SKM-1 (cell line): ENCODE data around the gene VPS37C.
"Not testable (repeated sequence)": the region's sequence is repeated elsewhere in the genome, so short reads cannot be mapped to it uniquely, and the experiment has no call there.

Source experiments
- DNase-seq: peaks from one replicate; lab custom pipeline; 2025; ENCODE audit not compliant: unreplicated experiment; lab: John Stamatoyannopoulos, UW

VPS37C gene

DNA sequence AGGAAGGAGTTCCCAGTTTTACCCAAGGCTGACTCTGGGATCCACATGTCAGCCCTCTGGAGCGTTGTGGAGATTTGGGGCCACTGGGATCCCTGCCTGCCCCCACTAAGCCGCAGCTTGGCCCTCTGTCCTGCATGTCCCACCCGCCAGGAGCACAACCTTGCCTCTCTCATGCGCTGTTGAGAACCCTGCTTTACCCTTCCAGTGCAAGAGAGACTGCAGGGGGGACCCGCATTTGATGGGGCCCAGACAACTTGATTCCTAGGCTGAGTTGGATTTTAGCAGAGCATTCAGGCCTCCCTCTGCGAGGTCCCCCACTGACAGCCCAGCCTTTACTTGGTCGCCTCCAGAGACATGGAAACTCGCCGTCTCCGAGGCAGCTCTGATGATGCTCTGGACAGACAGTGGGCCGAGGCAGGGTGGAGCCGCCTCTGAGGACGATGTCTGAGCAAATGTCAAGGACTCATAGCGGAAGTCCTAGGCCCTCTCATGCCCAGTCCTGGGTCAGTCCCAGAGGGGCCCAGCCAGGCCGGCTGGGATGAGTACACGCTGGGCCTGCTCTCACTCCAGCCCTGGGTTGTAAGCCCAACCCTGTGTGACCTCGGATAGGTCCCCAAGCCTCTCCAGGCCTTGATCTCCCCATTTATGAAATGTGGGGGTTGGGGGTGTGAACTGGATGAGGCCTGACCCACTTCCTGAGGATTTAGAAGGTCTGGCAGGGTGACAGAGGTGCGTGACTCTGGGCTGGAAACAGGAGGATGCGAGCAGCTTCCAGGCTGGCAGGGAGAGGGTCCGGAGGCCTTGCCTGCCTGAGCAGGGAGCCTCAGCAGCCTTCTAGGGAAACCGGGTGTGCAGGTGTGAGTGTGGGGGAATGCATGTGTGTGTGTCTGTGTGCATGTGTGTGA lies 58.3 kb downstream of the VPS37C start:
- DNase-seq = no peak

GRCh38 chr11:61098778-61099177 lies 62.4 kb downstream of the VPS37C start:
- no peak for DNase-seq

DNA sequence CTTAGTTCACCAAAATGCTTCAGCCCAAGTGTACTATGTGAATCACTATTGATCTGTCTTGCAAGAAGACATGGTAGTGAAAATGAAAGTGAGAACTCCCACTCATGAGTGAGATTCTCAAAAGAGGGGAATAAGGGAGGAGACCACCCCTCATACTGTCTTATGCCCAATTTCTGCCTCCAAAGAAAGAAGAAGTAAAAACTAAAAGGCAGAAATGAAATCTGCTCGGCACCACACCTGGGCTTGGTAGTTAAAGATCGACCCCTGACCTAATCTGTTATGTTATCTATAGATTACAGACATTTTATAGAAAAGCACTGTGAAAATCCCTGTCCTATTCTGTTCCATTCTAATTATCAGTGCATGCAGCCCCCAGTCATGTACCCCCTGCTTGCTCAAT lies 63.0 kb downstream of the VPS37C start:
- DNase-seq = not testable (repeated sequence)

GRCh38 chr11:61095021-61095420 lies 66.2 kb downstream of the VPS37C start:
- DNase-seq = no peak

GRCh38 chr11:61094167-61094566 lies 67.1 kb downstream of the VPS37C start:
- DNase-seq = not testable (repeated sequence)

- DNase-seq = no peak
These were observed 68.1 kb downstream of the VPS37C start for GRCh38 chr11:61092908-61093763.

- DNase-seq = no peak
These were observed 68.9 kb downstream of the VPS37C start for GRCh38 chr11:61092280-61092766.

DNA sequence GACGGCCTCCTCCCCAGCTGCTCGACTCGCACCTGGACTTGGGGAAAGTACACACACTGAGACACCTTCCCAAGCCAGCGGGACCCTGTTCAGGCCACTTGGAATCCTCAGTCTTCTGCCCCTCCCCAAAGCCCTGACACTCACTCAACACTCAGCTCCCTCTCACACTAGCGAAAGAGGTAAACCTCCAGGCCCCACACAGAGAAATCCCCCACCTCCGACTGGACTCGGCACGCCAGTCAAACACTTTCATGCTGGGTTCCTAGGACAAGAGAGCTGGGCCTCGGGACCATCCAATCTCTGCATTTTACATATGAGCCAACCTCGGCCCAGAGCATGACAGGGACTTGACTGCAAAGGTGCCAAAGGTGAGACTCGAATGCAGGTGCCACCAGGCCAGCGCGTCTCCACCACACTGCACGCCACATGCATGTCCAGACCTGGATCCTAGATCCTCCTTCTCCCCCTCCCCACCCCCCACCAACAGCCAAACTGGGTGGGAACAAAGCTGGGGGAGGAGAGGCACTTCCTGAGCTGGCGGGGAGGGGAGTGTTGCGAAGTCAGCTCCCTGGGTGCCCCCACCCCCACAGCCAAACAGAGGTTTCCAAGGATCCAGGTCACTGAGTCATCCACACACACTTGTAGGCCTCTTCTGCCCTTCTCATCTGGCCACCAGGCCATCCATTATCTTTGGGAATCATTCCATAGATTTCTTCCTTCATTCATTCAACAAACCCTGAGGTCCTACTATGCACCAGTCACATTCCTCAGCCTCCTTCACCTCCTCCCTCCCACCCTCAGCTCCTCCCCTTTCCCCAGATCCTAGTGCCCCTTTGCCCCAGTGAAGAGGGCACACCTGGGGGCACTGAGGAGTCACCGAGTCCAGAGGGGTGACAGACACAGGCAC lies 69.6 kb downstream of the VPS37C start:
- DNase-seq = no peak

- DNase-seq = no peak
These were observed 70.2 kb downstream of the VPS37C start for GRCh38 chr11:61090982-61091372.

DNA sequence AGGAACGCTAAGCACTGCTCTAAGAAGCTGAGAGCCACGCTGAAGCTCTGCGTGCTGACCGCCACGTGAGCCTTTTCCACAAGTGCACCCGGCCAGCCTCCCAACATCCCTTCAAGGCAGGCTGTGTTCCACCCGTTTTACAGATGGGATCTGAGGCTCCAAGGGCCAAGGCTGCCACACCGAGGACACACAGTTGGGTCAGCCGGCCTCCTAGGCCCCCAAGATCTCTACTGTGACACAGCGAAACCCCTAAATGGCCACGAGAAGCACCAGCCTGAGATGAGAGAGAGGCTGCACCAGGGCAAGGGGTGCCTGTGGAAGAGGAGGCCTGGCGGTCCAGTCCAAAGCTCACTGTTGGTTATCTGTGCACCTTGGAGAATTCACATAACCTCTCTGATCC lies 70.7 kb downstream of the VPS37C start:
- DNase-seq = no peak

GRCh38 chr11:61089806-61090491 lies 71.3 kb downstream of the VPS37C start:
- DNase-seq = no peak

DNA sequence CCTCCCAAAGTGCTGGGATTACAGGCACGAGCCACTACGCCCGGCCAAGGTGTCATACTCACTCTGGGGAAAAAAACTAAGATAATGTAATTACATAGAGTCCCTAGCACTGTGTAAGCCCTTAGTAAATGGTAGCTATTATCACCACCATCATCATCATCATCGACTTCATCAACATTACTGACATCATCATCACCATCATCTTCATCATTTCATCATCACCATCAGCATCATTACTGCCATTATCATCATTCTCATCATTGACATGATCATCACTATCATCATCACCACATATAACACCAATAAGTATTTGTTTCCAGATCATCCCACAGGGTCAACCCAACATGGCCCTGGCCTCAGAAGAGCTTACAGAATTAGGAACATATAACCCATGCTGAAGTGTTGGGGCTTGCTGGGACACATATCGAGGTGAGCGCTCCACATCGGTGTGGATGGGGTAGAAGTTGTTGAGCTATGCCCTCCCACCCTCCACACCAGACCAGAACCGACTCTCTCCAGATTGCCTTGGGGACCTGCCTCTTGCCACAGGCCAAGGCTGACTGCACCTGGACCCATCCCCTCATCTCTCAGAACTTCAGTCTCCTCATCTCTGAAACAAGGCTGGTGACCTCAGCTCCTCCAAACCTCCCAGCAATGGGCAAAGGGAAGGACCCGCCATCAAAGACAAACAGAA lies 73.7 kb downstream of the VPS37C start:
- DNase-seq = no peak

GRCh38 chr11:61083601-61084147 lies 77.6 kb downstream of the VPS37C start:
- no peak for DNase-seq

DNA sequence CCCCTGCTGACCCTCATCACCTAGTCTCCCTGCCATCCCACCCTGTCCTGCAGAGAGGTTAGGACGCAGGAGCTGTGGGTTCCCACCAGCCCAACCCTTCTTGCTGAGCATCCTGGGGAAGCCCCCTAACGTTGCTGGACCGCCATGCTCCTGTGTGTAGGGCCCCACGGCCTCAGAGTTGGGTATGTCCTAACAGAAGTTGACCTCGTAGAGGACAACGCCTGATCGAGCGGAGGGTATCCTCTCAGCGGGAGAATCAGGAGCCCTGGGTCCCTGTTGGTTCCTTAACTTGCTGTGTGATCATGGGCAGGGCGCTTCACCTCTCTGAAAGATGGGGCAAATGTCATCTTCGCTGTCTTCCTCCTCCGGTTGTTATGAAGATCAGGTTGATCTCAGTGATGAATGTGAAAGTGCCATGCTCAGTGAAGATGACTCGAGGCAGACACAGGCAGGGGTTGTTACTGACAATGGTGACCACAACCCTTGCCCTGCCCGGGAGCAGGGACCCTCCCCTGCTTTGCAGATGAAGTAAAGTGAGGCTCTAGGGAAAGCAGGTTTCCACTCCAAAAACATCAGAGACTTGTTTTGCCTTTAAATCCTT lies 78.2 kb downstream of the VPS37C start:
- DNase-seq = no peak

DNA sequence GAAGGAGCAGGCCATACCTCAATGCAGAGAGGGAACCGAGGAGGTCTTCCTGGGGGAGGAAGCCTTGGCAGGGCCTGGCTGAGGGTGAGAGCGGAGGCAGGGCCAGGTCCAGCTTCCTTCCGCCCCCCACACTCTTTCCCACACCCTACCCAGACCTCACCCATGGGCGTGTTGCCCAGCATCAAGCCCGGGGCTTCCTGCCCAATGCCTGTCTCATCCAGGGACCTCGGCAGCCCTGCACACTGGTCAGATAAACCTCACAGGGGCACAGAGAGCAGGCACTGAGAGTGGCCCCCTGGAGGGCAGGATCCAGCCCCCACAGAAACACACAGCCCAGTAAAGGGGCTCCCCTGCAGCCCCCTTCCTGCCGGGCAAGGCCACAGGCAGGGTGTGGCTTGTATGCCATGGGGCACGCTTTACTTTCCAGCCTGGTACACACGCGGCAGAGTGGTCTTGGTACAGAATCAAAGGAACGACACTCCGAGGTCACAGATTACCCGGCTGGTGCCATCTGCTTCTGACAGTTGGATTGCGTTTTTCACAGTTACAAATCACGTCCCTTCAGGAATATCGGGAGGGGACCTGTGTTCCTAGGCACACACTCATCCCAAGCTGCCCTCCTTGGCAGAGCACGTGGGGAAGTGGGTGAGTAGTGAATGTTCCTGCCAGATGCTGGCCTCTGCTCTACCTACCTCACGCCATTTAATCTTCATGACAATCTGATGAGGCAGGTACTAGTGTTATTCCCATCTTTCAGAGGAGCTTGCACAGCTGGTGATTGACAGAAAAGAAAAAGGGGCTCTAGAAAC lies 79.0 kb downstream of the VPS37C start:
- no peak for DNase-seq

DNA sequence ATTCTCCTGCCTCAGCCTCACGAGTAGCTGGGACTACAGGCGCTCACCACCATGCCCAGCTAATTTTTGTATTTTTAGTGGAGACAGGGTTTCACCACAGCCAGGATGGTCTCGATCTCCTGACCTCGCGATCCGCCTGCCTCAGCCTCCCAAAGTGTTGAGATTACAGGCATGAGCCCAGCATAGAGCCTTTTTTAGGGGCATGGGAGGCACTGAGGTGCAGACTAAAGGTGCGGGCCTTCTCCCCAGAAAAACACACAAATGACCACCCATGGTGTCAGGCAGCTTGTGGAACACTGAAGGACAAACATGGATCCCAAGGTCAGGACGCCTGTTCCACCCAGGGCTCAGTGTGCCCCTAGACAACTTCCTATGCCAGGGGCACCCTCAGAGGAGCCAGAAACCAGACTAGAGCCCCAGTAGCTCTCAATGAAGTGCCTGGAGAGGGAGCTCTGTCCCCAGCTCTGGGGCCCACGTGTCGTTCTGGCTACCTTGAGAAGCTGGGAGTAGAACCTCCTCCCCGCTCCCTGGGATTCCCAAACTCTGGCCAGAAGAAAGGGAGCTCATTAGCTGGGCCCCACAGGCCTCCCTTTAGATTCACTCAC lies 80.1 kb downstream of the VPS37C start:
- no peak for DNase-seq

GRCh38 chr11:61080526-61080925 lies 80.7 kb downstream of the VPS37C start:
- DNase-seq = no peak
